ENCODE data around the gene KLHL21.

DNA sequence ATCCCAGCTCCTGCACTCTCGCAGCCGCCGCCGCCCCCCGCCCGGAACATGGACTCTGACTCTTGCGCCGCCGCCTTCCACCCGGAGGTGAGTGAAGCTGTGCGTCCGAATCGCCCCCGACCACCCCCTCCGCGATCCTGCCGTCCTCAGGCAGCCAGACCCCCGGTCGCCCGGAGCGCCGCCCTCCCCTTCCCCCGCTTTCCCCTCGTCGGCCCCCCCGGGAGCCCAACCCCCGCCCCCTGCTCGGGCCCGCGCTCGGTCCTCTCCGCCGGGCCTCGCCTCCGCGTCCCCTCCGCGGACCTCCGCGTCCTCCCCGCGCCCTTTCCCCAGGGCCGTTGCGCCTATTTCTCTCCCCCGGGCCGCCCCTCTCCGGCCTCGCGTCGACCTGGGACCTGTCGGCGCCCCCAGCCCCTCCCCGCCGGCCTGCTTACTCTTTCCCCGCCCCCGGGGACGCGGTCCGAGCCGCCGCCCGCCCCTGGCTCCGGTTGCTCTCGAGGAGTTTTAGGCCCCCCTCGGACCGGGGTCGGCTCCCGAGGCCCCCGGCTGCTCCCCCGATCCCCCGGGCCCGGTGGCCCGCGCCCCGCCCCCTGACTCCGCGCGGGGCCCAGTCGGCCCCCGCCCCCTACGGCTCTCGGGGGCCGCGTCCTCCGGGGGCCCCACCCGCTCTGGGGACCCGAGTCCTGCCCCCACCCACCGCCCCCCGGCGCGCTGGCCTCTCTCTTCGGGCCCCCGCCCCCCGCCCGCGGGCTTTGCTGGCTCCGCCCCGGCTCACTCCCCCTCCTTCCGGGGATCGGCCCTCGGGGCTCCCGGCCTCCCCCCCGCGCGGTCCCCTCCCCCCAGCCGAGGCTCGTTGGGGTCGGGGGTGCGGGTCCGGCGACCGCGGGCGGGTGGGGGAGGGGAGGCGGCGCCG, 11.6 kb upstream of the KLHL21 start:
- TF ChIP-seq SUZ12 (IDR thresholded peaks at IDR 0.05) (no peak), BHLHE40 (IDR thresholded peaks at IDR 0.05; ENCODE audit: borderline replicate concordance) (no peak), ELF4 (IDR thresholded peaks at IDR 0.05) (no peak), SP1 (IDR thresholded peaks at IDR 0.05) (no peak), NFRKB (IDR thresholded peaks at IDR 0.05) (no peak), FOXA1 (IDR thresholded peaks at IDR 0.05) (no peak), TARDBP (IDR thresholded peaks at IDR 0.05) (no peak), ARNT (IDR thresholded peaks at IDR 0.05) (no peak), HDGF (IDR thresholded peaks at IDR 0.05; ENCODE audit: borderline replicate concordance) (no peak), CTBP1 (IDR thresholded peaks at IDR 0.05; ENCODE audit: borderline replicate concordance) (no peak), FOXM1 (IDR thresholded peaks at IDR 0.05; ENCODE audit: borderline replicate concordance) (no peak), ZNF384 (IDR thresholded peaks at IDR 0.05) (no peak)
- TF ChIP-seq, protein P1, sequence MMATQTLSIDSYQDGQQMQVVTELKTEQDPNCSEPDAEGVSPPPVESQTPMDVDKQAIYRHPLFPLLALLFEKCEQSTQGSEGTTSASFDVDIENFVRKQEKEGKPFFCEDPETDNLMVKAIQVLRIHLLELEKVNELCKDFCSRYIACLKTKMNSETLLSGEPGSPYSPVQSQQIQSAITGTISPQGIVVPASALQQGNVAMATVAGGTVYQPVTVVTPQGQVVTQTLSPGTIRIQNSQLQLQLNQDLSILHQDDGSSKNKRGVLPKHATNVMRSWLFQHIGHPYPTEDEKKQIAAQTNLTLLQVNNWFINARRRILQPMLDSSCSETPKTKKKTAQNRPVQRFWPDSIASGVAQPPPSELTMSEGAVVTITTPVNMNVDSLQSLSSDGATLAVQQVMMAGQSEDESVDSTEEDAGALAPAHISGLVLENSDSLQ (IDR thresholded peaks at IDR 0.05): no peak

Measured in HEK293T (cell line).